HCT116 (cell line): ENCODE measurements around the gene PRCP. TPM values are rescaled to one million over a fixed set of nuclear protein-coding genes. Genes with fewer than 3 reads are reported as not detected.

Experiments used
- ATAC-seq: fragments of 200-7000 bp; cut with Tn5 transposase; 2 replicates; pipeline ENCODE4 v1.9.1; 2020; ENCODE audit warnings: mild to moderate bottlenecking, moderate library complexity
- BruUV-seq: library from RNA; stranded (reverse); fragments of 400-500 nt; replicated peaks from 2 replicates; lab custom pipeline; 2021; lab: Mats Ljungman, UMichigan
- CTCF ChIA-PET: fragments of 300-600 bp; sonication (Branson Sonifier 250); formaldehyde crosslinking; loops from one replicate; lab custom pipeline; 2021; ENCODE audit warnings: antibody characterized with exemption; lab: Charles Lee
- POLR2A ChIA-PET: fragments of 300-600, 350-600 bp; sonication (Branson Sonifier 250); formaldehyde crosslinking; loops from one replicate; lab custom pipeline; 2021; ENCODE audit warnings: antibody characterized with exemption; lab: Charles Lee
- RAD21 ChIA-PET, 2 experiments: fragments of 300-600 bp; sonication (Branson Sonifier 250); formaldehyde crosslinking; loops; one replicate each; lab custom pipeline; 2023; ENCODE audit warnings: low total read pairs in 2 of 2; ENCODE audit not compliant: uncharacterized antibody in 2 of 2, unreplicated experiment in 2 of 2, low non-redundant PET in 1 of 2; lab: Charles Lee
- DNase-seq: peaks from one replicate; pipeline ENCODE4 v3.0.0-alpha.2; 2010; ENCODE audit warnings: low read depth, low spot score
- H2AFZ ChIP-seq: fragments of 200-600 bp; shearing (Covaris generic), sonication (generic); 2 replicates; pipeline ENCODE4 v1.6.1; 2017; ENCODE audit warnings: low read depth, mixed run types, mixed read lengths, antibody characterized with exemption, low read length; ENCODE audit not compliant: poor library complexity, severe bottlenecking
- H3K27ac ChIP-seq: 2 replicates; pipeline ENCODE4 v1.5.1; 2012; ENCODE audit warnings: low read depth, low read length
- H3K27me3 ChIP-seq: fragments of 200-600 bp; sonication (generic); 2 replicates; pipeline ENCODE4 v1.6.1; 2016; ENCODE audit warnings: mixed run types, low read length, mixed read lengths; ENCODE audit not compliant: insufficient read depth
- H3K36me3 ChIP-seq, 2 experiments: fragments of 200-500 bp in 1 of 2; fragments of 200-600 bp in 1 of 2; sonication (Bioruptor generic) in 1 of 2; sonication (generic) in 1 of 2; 2 replicates each; pipeline versions ENCODE4 v1.5.1 to v1.6.1; 2014 to 2016; ENCODE audit warnings: low read length in 2 of 2, inconsistent platforms in 1 of 2, mixed read lengths in 1 of 2, mixed run types in 1 of 2; ENCODE audit not compliant: insufficient read depth in 2 of 2, control insufficient read depth in 1 of 2
- H3K4me1 ChIP-seq, 2 experiments: fragments of 200-600 bp in 1 of 2; sonication (generic) in 1 of 2; 2 replicates each; pipeline versions ENCODE4 v1.5.1 to v1.6.1; 2012 to 2017; ENCODE audit warnings: low read length in 2 of 2, inconsistent platforms in 1 of 2, mild to moderate bottlenecking in 1 of 2, mixed read lengths in 1 of 2, mixed run types in 1 of 2, moderate library complexity in 1 of 2; ENCODE audit not compliant: insufficient read depth in 2 of 2, control insufficient read depth in 1 of 2
- H3K4me2 ChIP-seq: fragments of 200-600 bp; sonication (generic); 2 replicates; pipeline ENCODE4 v1.6.1; 2017; ENCODE audit warnings: mixed run types, low read length, mixed read lengths
- H3K4me3 ChIP-seq, 2 experiments: fragments of 200-600 bp in 1 of 2; sonication (generic) in 1 of 2; replicated peaks in 1 of 2; 2 replicates each; pipeline ENCODE4 v1.5.1; 2011 to 2016; ENCODE audit warnings: low read length in 2 of 2, control low read depth in 1 of 2, low read depth in 1 of 2, mild to moderate bottlenecking in 1 of 2, mixed read lengths in 1 of 2, mixed run types in 1 of 2
- H3K79me2 ChIP-seq: fragments of 200-600 bp; sonication (generic); 2 replicates; pipeline ENCODE4 v1.6.1; 2017; ENCODE audit warnings: mild to moderate bottlenecking, mixed run types, low read length, moderate library complexity, mixed read lengths; ENCODE audit not compliant: insufficient read depth
- H3K9ac ChIP-seq: fragments of 200-600 bp; sonication (generic); 2 replicates; pipeline ENCODE4 v1.6.1; 2016; ENCODE audit warnings: low read length, mixed read lengths
- H3K9me2 ChIP-seq: fragments of 200-600 bp; sonication (generic), shearing (Covaris generic); 2 replicates; pipeline ENCODE4 v1.6.1; 2017; ENCODE audit warnings: mixed run types, mild to moderate bottlenecking, moderate library complexity; ENCODE audit not compliant: insufficient read depth
- H3K9me3 ChIP-seq, 2 experiments: fragments of 200-500 bp in 1 of 2; fragments of 200-600 bp in 1 of 2; sonication (Bioruptor generic) in 1 of 2; sonication (generic) in 1 of 2; 2 replicates each; pipeline ENCODE4 v1.6.1; 2014 to 2017; ENCODE audit warnings: low read length in 2 of 2, mixed read lengths in 2 of 2, inconsistent platforms in 1 of 2, low read depth in 1 of 2, mild to moderate bottlenecking in 1 of 2, mixed run types in 1 of 2, moderate library complexity in 1 of 2; ENCODE audit not compliant: control insufficient read depth in 1 of 2, insufficient read depth in 1 of 2
- H4K20me1 ChIP-seq: fragments of 200-600 bp; sonication (generic), shearing (Covaris generic); 2 replicates; pipeline ENCODE4 v1.6.1; 2017; ENCODE audit warnings: mixed run types, mild to moderate bottlenecking, moderate library complexity; ENCODE audit not compliant: insufficient read depth
- CBX3 ChIP-seq: IDR thresholded peaks from 2 replicates; pipeline ENCODE4 v1.6.1; 2012; ENCODE audit warnings: low read depth
- CEBPB ChIP-seq: IDR thresholded peaks from 2 replicates; pipeline ENCODE4 v1.6.1; 2012; ENCODE audit warnings: low read depth
- EGR1 ChIP-seq: IDR thresholded peaks from 2 replicates; pipeline ENCODE4 v1.6.1; 2012; ENCODE audit warnings: low read depth
- EZH2phosphoT487 ChIP-seq: fragments of 200-600 bp; IDR thresholded peaks from 2 replicates; pipeline ENCODE4 v1.6.1; 2018; ENCODE audit warnings: antibody characterized with exemption, borderline replicate concordance
- FOSL1 ChIP-seq: IDR thresholded peaks from 2 replicates; pipeline ENCODE4 v1.6.1; 2012; ENCODE audit warnings: low read depth
- JUND ChIP-seq: IDR thresholded peaks from 2 replicates; pipeline ENCODE4 v1.6.1; 2012
- POLR2AphosphoS5 ChIP-seq: IDR thresholded peaks from 2 replicates; pipeline ENCODE4 v1.6.1; 2011; ENCODE audit warnings: mild to moderate bottlenecking, low read depth, low read length, moderate library complexity
- RAD21 ChIP-seq: IDR thresholded peaks from 2 replicates; pipeline ENCODE4 v1.6.1; 2012; ENCODE audit warnings: low read depth, mild to moderate bottlenecking
- REST ChIP-seq: IDR thresholded peaks from 2 replicates; pipeline ENCODE4 v1.6.1; 2012; ENCODE audit warnings: low read depth
- SIN3A ChIP-seq: IDR thresholded peaks from 2 replicates; pipeline ENCODE4 v1.6.1; 2012; ENCODE audit warnings: low read depth
- SP1 ChIP-seq: IDR thresholded peaks from 2 replicates; pipeline ENCODE4 v1.6.1; 2012; ENCODE audit warnings: low read depth
- intact Hi-C: fragments of 100-400 bp; cut with micrococcal nuclease; formaldehyde crosslinking; loops from 2 replicates; pipeline ENCODE4 v1.10.0; 2022
- total RNA-seq: library from RNA; stranded (reverse); gene quantifications from one replicate; pipeline ENCODE4 v1.2.1, GENCODE V29; 2021; ENCODE audit not compliant: unreplicated experiment
- TF ChIP-seq, protein P1 (sequence below), 3 experiments: fragments of 200-600 bp in 1 of 3; sonication (generic) in 1 of 3; IDR thresholded peaks in 2 of 3; conservative IDR thresholded peaks in 1 of 3; 2 replicates each; pipeline ENCODE4 v1.5.1; 2012 to 2017; ENCODE audit warnings: low read depth in 2 of 3, low read length in 2 of 3, antibody characterized with exemption in 1 of 3, borderline replicate concordance in 1 of 3, control low read depth in 1 of 3, mild to moderate bottlenecking in 1 of 3, mixed read lengths in 1 of 3, mixed run types in 1 of 3, moderate library complexity in 1 of 3; ENCODE audit not compliant: insufficient read depth in 1 of 3

The PRCP gene
- total RNA-seq, 1 experiment from 2014 or later = 50.0 TPM

GRCh38 chr11:82832983-82833382, 67.2 kb downstream of the PRCP start:
- H2AFZ ChIP-seq = no peak overlapping the region
- TF ChIP-seq EZH2phosphoT487 (no peak), CBX3 (no peak), SIN3A (no peak), POLR2AphosphoS5 (no peak), FOSL1 (no peak), CEBPB (no peak), RAD21 (no peak), REST (no peak), SP1 (no peak), JUND (no peak), EGR1 (no peak)
- TF ChIP-seq, protein P1, sequence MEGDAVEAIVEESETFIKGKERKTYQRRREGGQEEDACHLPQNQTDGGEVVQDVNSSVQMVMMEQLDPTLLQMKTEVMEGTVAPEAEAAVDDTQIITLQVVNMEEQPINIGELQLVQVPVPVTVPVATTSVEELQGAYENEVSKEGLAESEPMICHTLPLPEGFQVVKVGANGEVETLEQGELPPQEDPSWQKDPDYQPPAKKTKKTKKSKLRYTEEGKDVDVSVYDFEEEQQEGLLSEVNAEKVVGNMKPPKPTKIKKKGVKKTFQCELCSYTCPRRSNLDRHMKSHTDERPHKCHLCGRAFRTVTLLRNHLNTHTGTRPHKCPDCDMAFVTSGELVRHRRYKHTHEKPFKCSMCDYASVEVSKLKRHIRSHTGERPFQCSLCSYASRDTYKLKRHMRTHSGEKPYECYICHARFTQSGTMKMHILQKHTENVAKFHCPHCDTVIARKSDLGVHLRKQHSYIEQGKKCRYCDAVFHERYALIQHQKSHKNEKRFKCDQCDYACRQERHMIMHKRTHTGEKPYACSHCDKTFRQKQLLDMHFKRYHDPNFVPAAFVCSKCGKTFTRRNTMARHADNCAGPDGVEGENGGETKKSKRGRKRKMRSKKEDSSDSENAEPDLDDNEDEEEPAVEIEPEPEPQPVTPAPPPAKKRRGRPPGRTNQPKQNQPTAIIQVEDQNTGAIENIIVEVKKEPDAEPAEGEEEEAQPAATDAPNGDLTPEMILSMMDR (IDR thresholded peaks at IDR 0.05 in 2 of 3, conservative IDR thresholded peaks at IDR 0.05 in 1 of 3; ENCODE audit: borderline replicate concordance in 1 of 3, insufficient read depth in 1 of 3, low read depth in 2 of 3, low read length in 2 of 3) = no peak
- TF ChIP-seq, all 23 proteins: peak for 0
- H3K9ac ChIP-seq = no peak overlapping the region
- BruUV-seq = no TSS peak
- no peaks in the 10 kb centered on the region for H3K4me1 ChIP-seq
- intact Hi-C loops = no loop called here
- H3K36me3 ChIP-seq = no peaks in the 10 kb centered on the region
- H3K79me2 ChIP-seq = no peaks in the 10 kb centered on the region
- no peaks in the 10 kb centered on the region for H4K20me1 ChIP-seq
- ChIA-PET POLR2A (no interaction called here), CTCF (no interaction called here), RAD21 (no interaction called here)
- no peak overlapping the region for H3K4me2 ChIP-seq
- no peak overlapping the region for H3K27ac ChIP-seq
- no peaks in the 10 kb centered on the region for H3K9me3 ChIP-seq
- DNase-seq (no peak), ATAC-seq (no peak)
- no peaks in the 10 kb centered on the region for H3K9me2 ChIP-seq
- no peaks in the 10 kb centered on the region for H3K27me3 ChIP-seq
- H3K4me3 ChIP-seq = no peak overlapping the region
